EH (cell line): Measurements from ENCODE around the gene MAMLD1.

Experiments
- DNase-seq: peaks from one replicate; pipeline ENCODE4 v3.0.0-alpha.2; 2015; ENCODE audit warnings: low read depth

The MAMLD1 gene

GRCh38 chrX:150459196-150459595, 96.1 kb downstream of the MAMLD1 start:
- no peak for DNase-seq

GRCh38 chrX:150460063-150460462, 96.9 kb downstream of the MAMLD1 start:
- no peak for DNase-seq

GRCh38 chrX:150460781-150461180, 97.7 kb downstream of the MAMLD1 start:
- no peak for DNase-seq

GRCh38 chrX:150463566-150463965, 100.4 kb downstream of the MAMLD1 start:
- no peak for DNase-seq

- DNase-seq, result no peak
Measured at GRCh38 chrX:150464001-150464400, 100.9 kb downstream of the MAMLD1 start.

GRCh38 chrX:150465326-150465725, 102.2 kb downstream of the MAMLD1 start:
- DNase-seq, result peak; percentile 12

GRCh38 chrX:150465881-150466775, 103.0 kb downstream of the MAMLD1 start:
- DNase-seq, result no peak

GRCh38 chrX:150472306-150472705, 109.2 kb downstream of the MAMLD1 start:
- DNase-seq, result no peak

- no peak for DNase-seq
Measured at GRCh38 chrX:150473371-150473770, 110.3 kb downstream of the MAMLD1 start.

GRCh38 chrX:150475461-150475860, 112.3 kb downstream of the MAMLD1 start:
- DNase-seq, result no peak

GRCh38 chrX:150476164-150476699, 113.1 kb downstream of the MAMLD1 start:
- DNase-seq, result peak; percentile 50

- no peak for DNase-seq
Measured at GRCh38 chrX:150477371-150477770, 114.3 kb downstream of the MAMLD1 start.

- no peak for DNase-seq
Measured at GRCh38 chrX:150478496-150479492, 115.7 kb downstream of the MAMLD1 start.

GRCh38 chrX:150482537-150483206, 119.6 kb downstream of the MAMLD1 start:
- DNase-seq, result peak; percentile 61

GRCh38 chrX:150483356-150483985, 120.4 kb downstream of the MAMLD1 start:
- no peak for DNase-seq

- peak; percentile 69 for DNase-seq
Measured at GRCh38 chrX:150486011-150486410, 122.9 kb downstream of the MAMLD1 start.

GRCh38 chrX:150487369-150488094, 124.4 kb downstream of the MAMLD1 start:
- DNase-seq, result no peak

GRCh38 chrX:150489359-150490015, 126.4 kb downstream of the MAMLD1 start:
- no peak for DNase-seq

GRCh38 chrX:150495496-150495895, 132.4 kb downstream of the MAMLD1 start:
- no peak for DNase-seq

GRCh38 chrX:150499240-150499639, 136.1 kb downstream of the MAMLD1 start:
- no peak for DNase-seq
